GDM1 (cell line): ENCODE data around the gene ITIH5.

Experiments used
- DNase-seq: peaks from one replicate; lab custom pipeline; 2025; lab: John Stamatoyannopoulos, UW

ITIH5 gene

GRCh38 chr10:7626283-7626682 is 40.5 kb downstream of the ITIH5 start:
- DNase-seq = no peak

DNA sequence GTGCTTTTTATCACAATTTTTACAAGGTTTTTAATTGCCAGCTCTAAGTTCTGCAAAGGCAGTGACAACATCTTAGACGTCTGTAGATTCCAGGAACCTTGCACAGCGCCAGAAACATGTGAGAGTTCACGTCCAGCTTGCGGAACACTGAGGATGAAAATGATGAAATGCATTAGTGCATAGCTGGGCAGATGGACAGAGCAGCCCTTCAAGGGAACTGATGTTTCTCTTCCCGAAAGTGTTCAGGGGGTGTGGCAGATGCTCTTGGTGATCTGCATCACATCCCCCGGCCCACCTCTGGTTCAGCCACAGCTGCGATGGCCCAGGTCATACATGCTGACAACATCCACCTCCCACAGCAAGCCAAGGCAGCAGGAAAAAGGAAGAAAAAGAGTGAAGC is 40.9 kb downstream of the ITIH5 start:
- no peak for DNase-seq

- DNase-seq = no peak
These were observed 41.8 kb downstream of the ITIH5 start for GRCh38 chr10:7625009-7625408.

- no peak for DNase-seq
These were observed 43.8 kb downstream of the ITIH5 start for GRCh38 chr10:7622969-7623368.

GRCh38 chr10:7618461-7618860 is 48.3 kb downstream of the ITIH5 start:
- no peak for DNase-seq

DNA sequence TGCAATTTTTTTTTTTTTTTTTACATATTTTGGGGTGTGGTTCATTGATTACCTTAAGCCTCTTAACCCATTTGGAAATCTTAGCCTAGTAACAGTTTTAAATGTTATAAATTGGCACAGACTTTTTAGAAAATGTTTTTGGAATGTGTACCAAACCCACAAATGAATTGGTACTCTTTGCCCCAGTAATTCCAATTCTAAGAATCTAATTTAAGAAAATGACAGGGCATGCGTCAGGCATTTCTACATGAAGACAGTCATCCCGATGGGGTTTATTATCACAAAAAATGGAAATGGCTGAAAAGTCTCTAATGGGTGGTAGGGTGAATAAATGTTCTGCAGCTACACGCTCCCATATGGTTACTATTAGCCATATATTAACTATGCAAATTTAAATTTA is 54.9 kb downstream of the ITIH5 start:
- DNase-seq = no peak

GRCh38 chr10:7610651-7611389 is 55.9 kb downstream of the ITIH5 start:
- DNase-seq = no peak

GRCh38 chr10:7610026-7610425 is 56.7 kb downstream of the ITIH5 start:
- DNase-seq = no peak

GRCh38 chr10:7609556-7609955 is 57.2 kb downstream of the ITIH5 start:
- no peak for DNase-seq

DNA sequence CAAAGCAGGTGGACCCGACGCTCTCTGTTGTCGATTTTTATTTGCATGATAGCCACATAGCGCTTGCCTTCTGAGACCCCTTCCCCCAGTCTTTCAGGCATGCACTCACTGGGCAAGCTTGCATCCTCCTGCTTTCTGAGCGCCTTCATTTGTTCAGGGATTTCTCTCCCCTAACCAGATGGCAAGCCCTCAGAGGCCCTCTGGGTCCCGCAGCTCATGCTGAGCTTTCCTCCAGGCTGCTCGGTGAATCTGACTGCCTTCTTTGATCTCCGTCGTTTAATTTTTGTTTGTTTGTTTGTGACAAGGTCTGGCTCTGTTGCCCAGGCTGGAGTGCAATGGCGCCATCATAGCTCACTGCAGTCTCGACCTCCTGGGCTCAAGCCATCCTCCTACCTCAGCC is 58.8 kb downstream of the ITIH5 start:
- DNase-seq = no peak

GRCh38 chr10:7606951-7607404 is 59.8 kb downstream of the ITIH5 start:
- no peak for DNase-seq

DNA sequence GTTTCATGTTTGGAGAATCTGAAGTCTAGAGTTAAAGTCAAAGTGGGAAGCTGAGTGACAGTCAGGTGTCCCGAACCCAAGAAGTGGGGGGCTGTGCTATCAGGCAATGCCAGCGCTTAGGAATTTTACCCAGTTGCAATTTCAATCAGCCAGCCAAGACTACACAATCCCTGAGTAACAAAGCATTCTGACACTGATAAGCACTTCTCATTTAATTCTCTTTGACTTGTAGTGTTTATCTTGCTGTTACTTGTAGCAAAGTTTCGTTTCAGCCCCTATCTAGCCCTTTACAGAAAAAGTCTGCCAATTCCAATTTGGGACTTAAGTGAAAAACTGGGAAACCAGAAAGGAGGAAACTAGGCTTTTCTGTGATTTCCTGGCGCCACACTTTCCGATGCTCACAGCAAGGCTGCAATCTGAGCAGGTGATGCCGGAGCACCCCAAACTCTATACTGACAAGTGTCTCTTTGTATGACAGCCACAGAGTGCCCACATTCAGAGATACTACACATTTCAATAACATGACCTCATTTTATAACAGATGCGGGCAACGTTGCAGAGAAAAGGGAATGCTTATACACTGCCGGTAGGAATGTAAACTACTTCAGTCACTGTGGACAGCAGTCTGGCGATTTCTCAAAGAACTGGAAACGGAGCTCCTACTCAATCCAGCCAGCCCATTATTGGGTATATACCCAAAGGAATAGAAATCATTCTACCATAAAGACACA is 61.0 kb downstream of the ITIH5 start:
- no peak for DNase-seq

- DNase-seq = no peak
These were observed 65.6 kb downstream of the ITIH5 start for GRCh38 chr10:7601023-7601656.

- no peak for DNase-seq
These were observed 68.0 kb downstream of the ITIH5 start for GRCh38 chr10:7598771-7599170.

DNA sequence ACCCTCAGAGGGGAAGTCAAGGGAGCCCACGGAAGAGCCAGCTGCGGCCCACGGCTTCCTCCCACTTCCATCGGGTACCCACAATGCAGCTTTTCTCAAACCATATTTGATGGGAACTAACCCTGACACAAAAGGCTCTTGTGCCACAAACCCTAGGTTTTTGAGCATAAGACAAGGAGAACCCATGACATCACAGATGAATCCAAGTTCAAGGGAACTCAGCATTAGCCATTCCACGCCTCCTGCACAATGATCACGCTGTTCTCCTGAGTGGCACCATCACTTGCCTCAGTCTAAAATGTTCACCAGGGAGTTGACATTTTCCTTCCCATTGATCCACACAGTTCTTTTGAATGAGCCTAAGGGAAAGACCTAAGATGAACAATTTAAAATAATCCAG is 70.4 kb downstream of the ITIH5 start:
- DNase-seq = no peak

- no peak for DNase-seq
These were observed 72.9 kb downstream of the ITIH5 start for GRCh38 chr10:7593905-7594304.

DNA sequence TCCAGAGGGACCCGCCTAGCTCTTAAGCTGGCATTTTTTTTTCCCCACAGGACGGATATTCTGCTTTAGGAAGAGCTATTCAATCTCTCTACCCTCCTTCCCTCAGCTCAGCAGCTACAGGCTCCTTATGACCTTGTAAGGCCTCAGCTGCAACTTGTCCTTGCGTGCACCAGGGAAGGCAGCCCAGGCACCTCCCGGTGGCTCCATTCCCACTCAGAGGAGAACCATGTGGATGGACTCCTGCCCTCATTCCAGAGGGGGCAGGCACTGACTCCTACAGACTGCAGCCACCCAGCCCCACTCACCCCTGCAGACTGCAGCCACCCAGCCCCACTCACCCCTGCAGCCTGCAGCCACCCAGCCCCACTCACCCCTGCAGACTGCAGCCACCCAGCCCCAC is 73.7 kb downstream of the ITIH5 start:
- no peak for DNase-seq

DNA sequence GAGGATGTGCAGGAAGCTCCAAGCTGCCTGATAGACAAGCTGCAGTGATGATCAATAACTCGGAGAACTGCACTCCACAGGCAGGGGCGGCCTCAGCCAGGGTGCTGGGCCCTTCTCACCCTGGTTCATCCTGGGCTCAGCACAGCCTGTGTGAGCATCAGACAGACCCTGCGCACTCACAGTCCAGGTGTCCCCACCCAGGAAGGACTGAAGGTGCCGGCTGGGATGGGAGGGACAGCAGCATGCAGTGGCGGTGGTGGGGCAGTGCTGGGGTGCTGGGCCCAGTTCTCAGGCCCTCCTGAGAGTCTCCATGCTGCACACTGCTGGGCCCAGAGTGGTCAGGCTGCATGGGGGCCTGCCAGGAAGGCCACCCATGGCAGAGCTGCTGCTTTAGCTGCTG is 74.1 kb downstream of the ITIH5 start:
- DNase-seq = no peak

DNA sequence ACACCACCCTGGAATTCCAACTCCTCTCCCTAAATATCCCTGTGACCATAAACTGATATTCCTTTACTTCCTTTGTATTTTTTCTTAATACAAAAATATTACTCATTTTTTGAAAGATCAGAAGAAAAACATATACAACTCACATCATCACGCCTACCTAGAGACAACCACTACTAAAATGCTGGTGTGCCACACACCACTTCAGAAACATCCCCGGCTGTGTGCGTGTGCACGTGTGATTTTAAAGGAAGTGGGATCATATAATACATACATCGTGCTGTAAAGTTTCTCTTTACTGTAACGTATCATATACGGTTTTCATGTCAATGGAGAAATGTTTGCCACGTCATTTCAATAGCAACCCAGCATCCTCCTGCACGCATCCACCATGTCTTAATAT is 76.5 kb downstream of the ITIH5 start:
- no peak for DNase-seq

- DNase-seq = no peak
These were observed 77.0 kb downstream of the ITIH5 start for GRCh38 chr10:7589748-7590147.

DNA sequence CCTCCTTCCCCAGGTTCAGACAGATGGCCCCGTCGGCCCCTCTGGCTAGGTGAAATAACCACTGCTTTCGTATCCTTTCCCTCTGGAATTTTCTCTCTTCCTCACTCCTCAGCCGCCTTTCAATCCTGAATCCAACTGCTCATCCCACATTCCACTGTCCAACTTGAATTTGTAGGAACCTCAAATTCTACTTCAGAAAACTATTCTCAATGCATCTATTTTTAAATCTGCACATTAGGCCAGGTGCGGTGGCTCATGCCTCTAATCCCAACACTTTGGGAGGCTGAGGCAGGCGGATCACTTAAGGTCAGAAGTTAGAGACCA is 78.9 kb downstream of the ITIH5 start:
- no peak for DNase-seq

DNA sequence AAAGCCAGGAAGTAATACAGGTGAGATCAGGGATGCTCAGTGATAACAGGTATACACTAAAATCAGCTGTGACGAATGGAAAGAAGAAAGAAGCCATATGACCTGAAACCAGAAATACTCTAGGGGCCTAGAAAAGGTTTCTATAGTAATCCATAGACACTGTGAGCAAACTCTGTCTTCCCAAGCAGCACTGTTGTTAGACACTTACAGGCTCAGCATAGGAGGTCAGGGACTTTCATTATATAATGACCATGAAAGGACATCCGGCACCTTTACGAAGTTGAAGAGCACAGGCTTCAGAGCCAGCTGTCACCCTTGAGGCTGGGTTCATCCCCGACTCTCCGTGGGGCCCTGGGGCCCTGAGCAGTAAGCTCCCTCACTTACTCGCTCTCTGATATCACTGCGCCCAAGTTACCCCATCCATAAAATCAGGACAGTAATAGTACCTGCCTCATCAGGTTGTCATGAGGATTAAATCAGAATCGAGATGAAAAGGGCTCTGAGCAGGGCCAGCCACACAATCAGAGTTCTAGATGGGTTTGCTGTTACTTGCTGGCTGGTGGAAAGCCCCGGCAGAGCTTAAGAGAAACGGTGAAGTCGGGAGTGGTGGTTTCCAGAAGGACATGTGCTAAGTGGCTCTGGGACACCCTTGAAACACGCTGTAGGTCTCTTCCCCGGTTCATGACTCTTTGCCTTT is 79.5 kb downstream of the ITIH5 start:
- DNase-seq = no peak

DNA sequence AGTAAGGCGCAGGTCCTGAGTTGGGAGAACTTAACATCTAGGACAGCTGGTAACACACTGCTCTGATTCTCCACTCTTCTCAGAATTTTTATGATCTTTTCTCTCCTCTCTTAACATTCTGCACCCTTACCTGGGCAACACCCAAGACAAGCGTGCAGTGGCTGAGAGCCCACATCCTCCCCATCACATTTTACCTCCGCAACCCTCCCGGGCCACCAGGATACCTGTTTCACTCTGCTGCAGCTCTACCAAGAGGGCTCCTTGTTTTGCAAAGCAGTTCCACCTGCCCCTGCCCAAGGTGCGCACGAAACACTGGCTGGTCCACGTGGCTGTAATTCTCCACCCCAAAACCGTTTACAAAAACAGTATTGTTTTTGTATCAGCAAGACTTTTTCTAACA is 81.5 kb downstream of the ITIH5 start:
- no peak for DNase-seq
